Measurements from ENCODE around the gene UGT1A3. TPM values are rescaled to one million over a fixed set of nuclear protein-coding genes. Genes with fewer than 3 reads are reported as not detected.

Gene UGT1A3
- total and polyA plus RNA-seq, 2 experiments from 2014 or later, result not detected

DNA sequence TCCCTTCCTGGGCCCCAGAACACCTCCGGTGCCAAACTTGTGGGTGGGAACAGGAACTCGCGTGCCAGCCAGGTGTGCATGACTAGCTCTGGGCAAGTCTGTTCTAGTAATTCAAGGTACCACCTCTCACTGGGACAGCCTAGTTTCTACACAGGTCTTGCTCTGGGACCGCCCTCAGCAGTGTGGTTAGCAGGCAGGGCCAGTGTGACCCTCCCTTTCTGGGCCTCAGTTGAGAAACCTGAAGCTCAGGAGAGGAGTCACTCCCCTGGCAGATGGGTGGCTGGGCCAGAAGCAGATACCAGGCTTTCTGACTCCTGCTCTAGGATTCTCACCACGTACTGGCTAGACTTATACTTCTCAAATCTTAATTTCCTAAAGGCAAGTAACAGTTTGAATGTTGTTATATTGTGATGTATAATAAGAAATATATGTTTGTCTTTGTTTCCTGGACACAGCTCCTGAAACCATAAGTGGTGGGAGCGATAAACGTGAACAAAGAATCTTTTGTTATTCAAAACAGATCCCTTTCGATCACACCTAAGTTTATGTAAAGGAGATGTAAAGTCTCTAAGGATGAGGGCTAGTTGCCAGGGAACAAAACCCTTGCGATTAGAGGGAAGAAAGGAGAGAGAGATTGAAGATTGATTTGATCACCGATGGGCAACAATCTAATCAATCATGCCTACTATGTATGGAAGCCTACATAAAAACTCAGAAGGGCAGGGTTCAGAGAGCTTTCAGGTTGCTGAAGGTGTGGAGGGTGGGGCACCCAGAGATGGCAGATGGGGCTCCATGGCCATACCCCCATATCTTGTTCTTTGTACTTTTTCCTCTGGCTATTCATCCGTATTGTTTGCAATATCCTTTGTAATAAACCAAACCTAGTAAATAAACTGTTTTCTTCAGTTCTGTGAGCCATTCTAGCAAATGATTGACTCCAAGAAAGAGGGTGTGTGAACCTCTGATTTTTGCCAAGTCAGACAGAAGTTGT lies 37.1 kb upstream of the UGT1A3 start:
- Histone ChIP-seq H3K4me3 (no peak overlapping the region), H3K27me3 (no peaks in the 10 kb centered on the region), H3K9me2 (replicated peaks; ENCODE audit: insufficient read depth) (no peaks in the 10 kb centered on the region), H3K9me3 (ENCODE audit: low read depth) (no peaks in the 10 kb centered on the region), H2AFZ (no peak overlapping the region), H3K36me3 (replicated peaks; ENCODE audit: insufficient read depth, low read depth) (no peaks in the 10 kb centered on the region), H3K79me2 (no peaks in the 10 kb centered on the region), H3K4me1 (ENCODE audit: insufficient read depth) (peaks cover 5% of the 10 kb centered on the region), H3K4me2 (no peak overlapping the region), H4K20me1 (ENCODE audit: insufficient read depth, poor library complexity, severe bottlenecking) (no peaks in the 10 kb centered on the region), H3K27ac (no peak overlapping the region)
- no peak for DNase-seq (ENCODE audit: low spot score)
- no peak for TF ChIP-seq EZH2phosphoT487 (IDR thresholded peaks at IDR 0.05; ENCODE audit: low read depth, severe bottlenecking, unreplicated experiment)
- no peak for TF ChIP-seq EZH2 (IDR thresholded peaks at IDR 0.05; ENCODE audit: borderline replicate concordance)
- TF ChIP-seq, protein P1, sequence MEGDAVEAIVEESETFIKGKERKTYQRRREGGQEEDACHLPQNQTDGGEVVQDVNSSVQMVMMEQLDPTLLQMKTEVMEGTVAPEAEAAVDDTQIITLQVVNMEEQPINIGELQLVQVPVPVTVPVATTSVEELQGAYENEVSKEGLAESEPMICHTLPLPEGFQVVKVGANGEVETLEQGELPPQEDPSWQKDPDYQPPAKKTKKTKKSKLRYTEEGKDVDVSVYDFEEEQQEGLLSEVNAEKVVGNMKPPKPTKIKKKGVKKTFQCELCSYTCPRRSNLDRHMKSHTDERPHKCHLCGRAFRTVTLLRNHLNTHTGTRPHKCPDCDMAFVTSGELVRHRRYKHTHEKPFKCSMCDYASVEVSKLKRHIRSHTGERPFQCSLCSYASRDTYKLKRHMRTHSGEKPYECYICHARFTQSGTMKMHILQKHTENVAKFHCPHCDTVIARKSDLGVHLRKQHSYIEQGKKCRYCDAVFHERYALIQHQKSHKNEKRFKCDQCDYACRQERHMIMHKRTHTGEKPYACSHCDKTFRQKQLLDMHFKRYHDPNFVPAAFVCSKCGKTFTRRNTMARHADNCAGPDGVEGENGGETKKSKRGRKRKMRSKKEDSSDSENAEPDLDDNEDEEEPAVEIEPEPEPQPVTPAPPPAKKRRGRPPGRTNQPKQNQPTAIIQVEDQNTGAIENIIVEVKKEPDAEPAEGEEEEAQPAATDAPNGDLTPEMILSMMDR (IDR thresholded peaks at IDR 0.05; ENCODE audit: poor library complexity), result no peak
- WGBS (ENCODE audit: low lambda C conversion rate, missing lambda C conversion rate), result 94% methylated on average over 11 of the region's 11 CpGs

DNA sequence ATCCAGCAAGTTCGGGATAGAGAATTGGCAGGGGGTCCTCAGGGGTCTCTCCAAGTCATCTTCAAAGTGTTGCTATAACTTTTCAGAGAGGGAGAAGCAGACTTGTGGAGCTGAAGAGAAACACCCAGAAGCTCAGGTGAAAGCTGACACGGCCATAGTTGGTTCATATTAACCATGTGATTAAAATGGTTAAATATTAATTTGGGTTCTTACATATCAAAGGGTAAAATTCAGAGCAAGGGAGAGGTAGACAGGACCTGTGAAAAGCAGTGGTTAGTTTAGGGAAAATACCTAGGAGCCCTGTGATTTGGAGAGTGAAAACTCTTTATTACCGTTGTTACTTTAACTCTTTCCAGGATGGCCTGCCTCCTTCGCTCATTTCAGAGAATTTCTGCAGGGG lies 36.2 kb upstream of the UGT1A3 start, which contains the start of gene UGT1A6:
TSS of gene UGT1A6 (plus strand) at position 243 of the 400 bp plus-strand sequence. CDS start at position 358, 115 bp downstream.
- no peak within 1 kb of the TSS for H2AFZ ChIP-seq
- no peaks in the 10 kb centered on the region for H3K9me3 ChIP-seq (ENCODE audit: low read depth)
- no peaks in the 10 kb centered on the region for H3K27me3 ChIP-seq
- no peak within 1 kb of the TSS for H3K27ac ChIP-seq
- no peaks in the 10 kb centered on the region for H3K79me2 ChIP-seq
- no peaks in the 10 kb centered on the region for H4K20me1 ChIP-seq (ENCODE audit: insufficient read depth, poor library complexity, severe bottlenecking)
- peaks cover 5% of the 10 kb centered on the region for H3K4me1 ChIP-seq (ENCODE audit: insufficient read depth)
- TF ChIP-seq, protein P1 (IDR thresholded peaks at IDR 0.05; ENCODE audit: poor library complexity), result no peak
- TF ChIP-seq EZH2 (IDR thresholded peaks at IDR 0.05; ENCODE audit: borderline replicate concordance) (no peak), EZH2phosphoT487 (IDR thresholded peaks at IDR 0.05; ENCODE audit: low read depth, severe bottlenecking, unreplicated experiment) (no peak)
- no peak within 1 kb of the TSS for H3K4me2 ChIP-seq
- no peaks in the 10 kb centered on the region for H3K9me2 ChIP-seq (replicated peaks; ENCODE audit: insufficient read depth)
- WGBS (ENCODE audit: low lambda C conversion rate, missing lambda C conversion rate), result 84% methylated on average over 4 of the region's 4 CpGs
- no peak for DNase-seq (ENCODE audit: low spot score)
- no peak within 1 kb of the TSS for H3K4me3 ChIP-seq
- no peaks in the 10 kb centered on the region for H3K36me3 ChIP-seq (replicated peaks; ENCODE audit: insufficient read depth, low read depth)

DNA sequence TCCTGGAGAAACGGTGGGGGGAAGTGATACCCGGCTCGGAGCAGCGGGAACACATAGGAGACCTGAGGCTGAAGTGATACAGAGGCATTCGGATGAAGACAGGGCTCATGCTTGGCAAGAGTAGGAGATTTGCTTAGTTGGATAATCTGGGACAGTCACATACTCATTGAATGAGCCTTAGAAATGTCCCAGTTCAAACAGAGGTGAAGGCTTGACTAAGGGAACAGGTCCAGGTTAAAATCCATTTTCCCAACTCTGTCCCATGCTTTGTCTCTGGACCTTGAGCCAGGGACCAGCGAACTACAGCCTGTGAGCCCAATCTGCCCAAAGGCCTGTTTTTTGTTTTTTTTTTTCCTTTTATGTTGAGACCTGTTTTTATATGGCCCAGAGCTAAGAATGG lies 34.9 kb upstream of the UGT1A3 start:
- no peaks in the 10 kb centered on the region for H3K9me3 ChIP-seq (ENCODE audit: low read depth)
- H3K4me1 ChIP-seq (ENCODE audit: insufficient read depth), result peaks cover 5% of the 10 kb centered on the region
- H3K27ac ChIP-seq, result no peak overlapping the region
- DNase-seq (ENCODE audit: low spot score), result no peak
- no peak overlapping the region for H2AFZ ChIP-seq
- no peaks in the 10 kb centered on the region for H4K20me1 ChIP-seq (ENCODE audit: insufficient read depth, poor library complexity, severe bottlenecking)
- H3K79me2 ChIP-seq, result no peaks in the 10 kb centered on the region
- 94% methylated on average over 6 of the region's 6 CpGs for whole genome bisulfite sequencing (ENCODE audit: low lambda C conversion rate, missing lambda C conversion rate)
- H3K4me3 ChIP-seq, result no peak overlapping the region
- H3K36me3 ChIP-seq (replicated peaks; ENCODE audit: insufficient read depth, low read depth), result no peaks in the 10 kb centered on the region
- TF ChIP-seq EZH2 (IDR thresholded peaks at IDR 0.05; ENCODE audit: borderline replicate concordance), result no peak
- no peak for TF ChIP-seq EZH2phosphoT487 (IDR thresholded peaks at IDR 0.05; ENCODE audit: low read depth, severe bottlenecking, unreplicated experiment)
- TF ChIP-seq, protein P1 (IDR thresholded peaks at IDR 0.05; ENCODE audit: poor library complexity), result no peak
- H3K27me3 ChIP-seq, result no peaks in the 10 kb centered on the region
- no peaks in the 10 kb centered on the region for H3K9me2 ChIP-seq (replicated peaks; ENCODE audit: insufficient read depth)
- no peak overlapping the region for H3K4me2 ChIP-seq
